ENCODE measurements around the gene ALDOC.

ALDOC gene

GRCh38 chr17:28544402-28545140, 32.1 kb downstream of the ALDOC start:
- H3K36me3 ChIP-seq (ENCODE audit: control insufficient read depth, insufficient read depth, low read length), result peaks cover 5% of the 10 kb centered on the region
- WGBS (ENCODE audit: insufficient coverage, insufficient read length), result no CpG with 5 or more reads among the region's 4 CpGs
- no peak overlapping the region for H3K27ac ChIP-seq (ENCODE audit: low read length)
- no peaks in the 10 kb centered on the region for H3K27me3 ChIP-seq (ENCODE audit: control insufficient read depth, insufficient read depth, low read length)
- H3K9me3 ChIP-seq (ENCODE audit: control insufficient read depth, insufficient read depth, low read length), result no peaks in the 10 kb centered on the region
- peaks cover 3% of the 10 kb centered on the region for H3K4me1 ChIP-seq (ENCODE audit: control insufficient read depth, insufficient read depth, low read length)
- DNase-seq (ENCODE audit: low read depth, low spot score), result no peak
- no peak overlapping the region for H3K4me3 ChIP-seq (ENCODE audit: low read length)

GRCh38 chr17:28541439-28541838, 35.3 kb downstream of the ALDOC start:
- Histone ChIP-seq H3K4me1 (ENCODE audit: control insufficient read depth, insufficient read depth, low read length) (peaks cover 2% of the 10 kb centered on the region; the same call in 1 of the 2 replicates), H3K9me3 (ENCODE audit: control insufficient read depth, insufficient read depth, low read length) (no peaks in the 10 kb centered on the region), H3K27me3 (ENCODE audit: control insufficient read depth, insufficient read depth, low read length) (no peaks in the 10 kb centered on the region), H3K4me3 (ENCODE audit: low read length) (no peak overlapping the region), H3K36me3 (ENCODE audit: control insufficient read depth, insufficient read depth, low read length) (no peaks in the 10 kb centered on the region), H3K27ac (ENCODE audit: low read length) (no peak overlapping the region)
- no CpG with 5 or more reads among the region's 4 CpGs for WGBS (ENCODE audit: insufficient coverage, insufficient read length)
- DNase-seq (ENCODE audit: low read depth, low spot score), result no peak

GRCh38 chr17:28540231-28540630, 36.5 kb downstream of the ALDOC start:
- H3K27ac ChIP-seq (ENCODE audit: low read length), result no peak overlapping the region
- no CpG with 5 or more reads among the region's 4 CpGs for WGBS (ENCODE audit: insufficient coverage, insufficient read length)

GRCh38 chr17:28538296-28538895, 38.3 kb downstream of the ALDOC start:
- no peak for DNase-seq (ENCODE audit: low read depth, low spot score)
- H3K4me1 ChIP-seq (ENCODE audit: control insufficient read depth, insufficient read depth, low read length), result no peaks in the 10 kb centered on the region
- no peak overlapping the region for H3K27ac ChIP-seq (ENCODE audit: low read length)
- no CpG with 5 or more reads among the region's 14 CpGs for WGBS (ENCODE audit: insufficient coverage, insufficient read length)
- H3K27me3 ChIP-seq (ENCODE audit: control insufficient read depth, insufficient read depth, low read length), result no peaks in the 10 kb centered on the region
- H3K36me3 ChIP-seq (ENCODE audit: control insufficient read depth, insufficient read depth, low read length), result no peaks in the 10 kb centered on the region
- no peak overlapping the region for H3K4me3 ChIP-seq (ENCODE audit: low read length)
- no peaks in the 10 kb centered on the region for H3K9me3 ChIP-seq (ENCODE audit: control insufficient read depth, insufficient read depth, low read length)

More at GRCh38 chr17:28540231-28540630, 36.5 kb downstream of the ALDOC start:
- Histone ChIP-seq H3K4me3 (ENCODE audit: low read length) (no peak overlapping the region), H3K9me3 (ENCODE audit: control insufficient read depth, insufficient read depth, low read length) (no peaks in the 10 kb centered on the region), H3K4me1 (ENCODE audit: control insufficient read depth, insufficient read depth, low read length) (peaks cover 2% of the 10 kb centered on the region; the same call in 1 of the 2 replicates), H3K36me3 (ENCODE audit: control insufficient read depth, insufficient read depth, low read length) (no peaks in the 10 kb centered on the region), H3K27me3 (ENCODE audit: control insufficient read depth, insufficient read depth, low read length) (no peaks in the 10 kb centered on the region)
- DNase-seq (ENCODE audit: low read depth, low spot score), result no peak

GRCh38 chr17:28537219-28537610, 39.5 kb downstream of the ALDOC start:
- DNase-seq (ENCODE audit: low read depth, low spot score), result no peak
- Histone ChIP-seq H3K9me3 (ENCODE audit: control insufficient read depth, insufficient read depth, low read length) (no peaks in the 10 kb centered on the region), H3K27ac (ENCODE audit: low read length) (no peak overlapping the region), H3K36me3 (ENCODE audit: control insufficient read depth, insufficient read depth, low read length) (no peaks in the 10 kb centered on the region), H3K4me3 (ENCODE audit: low read length) (no peak overlapping the region), H3K4me1 (ENCODE audit: control insufficient read depth, insufficient read depth, low read length) (no peaks in the 10 kb centered on the region), H3K27me3 (ENCODE audit: control insufficient read depth, insufficient read depth, low read length) (no peaks in the 10 kb centered on the region)
- no CpG with 5 or more reads among the region's 12 CpGs for WGBS (ENCODE audit: insufficient coverage, insufficient read length)

- no peaks in the 10 kb centered on the region for H3K36me3 ChIP-seq (ENCODE audit: control insufficient read depth, insufficient read depth, low read length)
- H3K9me3 ChIP-seq (ENCODE audit: control insufficient read depth, insufficient read depth, low read length), result no peaks in the 10 kb centered on the region
- H3K27ac ChIP-seq (ENCODE audit: low read length), result no peak overlapping the region
- no peak for DNase-seq (ENCODE audit: low read depth, low spot score)
- H3K27me3 ChIP-seq (ENCODE audit: control insufficient read depth, insufficient read depth, low read length), result no peaks in the 10 kb centered on the region
- no CpG with 5 or more reads among the region's 9 CpGs for WGBS (ENCODE audit: insufficient coverage, insufficient read length)
- H3K4me1 ChIP-seq (ENCODE audit: control insufficient read depth, insufficient read depth, low read length), result no peaks in the 10 kb centered on the region
- no peak overlapping the region for H3K4me3 ChIP-seq (ENCODE audit: low read length)
Measured at GRCh38 chr17:28536532-28537218, 40.0 kb downstream of the ALDOC start.

GRCh38 chr17:28534740-28535375, 41.8 kb downstream of the ALDOC start:
- H3K27me3 ChIP-seq (ENCODE audit: control insufficient read depth, insufficient read depth, low read length), result no peaks in the 10 kb centered on the region
- no peaks in the 10 kb centered on the region for H3K4me1 ChIP-seq (ENCODE audit: control insufficient read depth, insufficient read depth, low read length)
- no peak for DNase-seq (ENCODE audit: low read depth, low spot score)
- H3K4me3 ChIP-seq (ENCODE audit: low read length), result no peak overlapping the region
- WGBS (ENCODE audit: insufficient coverage, insufficient read length), result no CpG with 5 or more reads among the region's 11 CpGs
- H3K27ac ChIP-seq (ENCODE audit: low read length), result no peak overlapping the region
- H3K9me3 ChIP-seq (ENCODE audit: control insufficient read depth, insufficient read depth, low read length), result no peaks in the 10 kb centered on the region
- H3K36me3 ChIP-seq (ENCODE audit: control insufficient read depth, insufficient read depth, low read length), result no peaks in the 10 kb centered on the region

GRCh38 chr17:28533091-28533807, 43.4 kb downstream of the ALDOC start:
- Histone ChIP-seq H3K36me3 (ENCODE audit: control insufficient read depth, insufficient read depth, low read length) (no peaks in the 10 kb centered on the region), H3K4me3 (ENCODE audit: low read length) (no peak overlapping the region), H3K4me1 (ENCODE audit: control insufficient read depth, insufficient read depth, low read length) (no peaks in the 10 kb centered on the region), H3K9me3 (ENCODE audit: control insufficient read depth, insufficient read depth, low read length) (no peaks in the 10 kb centered on the region), H3K27ac (ENCODE audit: low read length) (no peak overlapping the region), H3K27me3 (ENCODE audit: control insufficient read depth, insufficient read depth, low read length) (no peaks in the 10 kb centered on the region)
- no peak for DNase-seq (ENCODE audit: low read depth, low spot score)
- WGBS (ENCODE audit: insufficient coverage, insufficient read length), result 100% methylated on average over 1 of the region's 16 CpGs

- Histone ChIP-seq H3K4me3 (ENCODE audit: low read length) (no peak overlapping the region), H3K9me3 (ENCODE audit: control insufficient read depth, insufficient read depth, low read length) (no peaks in the 10 kb centered on the region), H3K36me3 (ENCODE audit: control insufficient read depth, insufficient read depth, low read length) (no peaks in the 10 kb centered on the region), H3K27me3 (ENCODE audit: control insufficient read depth, insufficient read depth, low read length) (no peaks in the 10 kb centered on the region), H3K27ac (ENCODE audit: low read length) (no peak overlapping the region), H3K4me1 (ENCODE audit: control insufficient read depth, insufficient read depth, low read length) (no peaks in the 10 kb centered on the region)
- DNase-seq (ENCODE audit: low read depth, low spot score), result no peak
- WGBS (ENCODE audit: insufficient coverage, insufficient read length), result no CpG with 5 or more reads among the region's 7 CpGs
Measured at GRCh38 chr17:28532050-28532960, 44.4 kb downstream of the ALDOC start.

Data from iPS DF 6.9 (cell line).